RWPE2 (cell line): Measurements from ENCODE around the gene OPN1MW2.
"Not testable (repeated sequence)": the region's sequence is repeated elsewhere in the genome, so short reads cannot be mapped to it uniquely, and the experiment has no call there.

Experiments used
- ATAC-seq: fragments of 200-7000 bp; cut with Tn5 transposase; 3 replicates; pipeline ENCODE4 v1.9.1; 2021; ENCODE audit warnings: low read depth
- DNase-seq: peaks from one replicate; pipeline ENCODE4 v3.0.0-alpha.2; 2020; ENCODE audit warnings: low spot score
- H3K27ac ChIP-seq: fragments of 450-650 bp; 2 replicates; pipeline ENCODE4 v1.5.1; 2017; ENCODE audit warnings: mild to moderate bottlenecking; ENCODE audit not compliant: poor library complexity, severe bottlenecking
- H3K27me3 ChIP-seq: fragments of 250-450 bp; sonication (Bioruptor Pico); 2 replicates; pipeline ENCODE4 v1.5.1; 2021; ENCODE audit warnings: mild to moderate bottlenecking, moderate library complexity; ENCODE audit not compliant: insufficient read depth, poor library complexity, severe bottlenecking
- H3K36me3 ChIP-seq: fragments of 250-450 bp; sonication (Bioruptor Pico); 2 replicates; pipeline ENCODE4 v1.5.1; 2020; ENCODE audit warnings: low read depth, mild to moderate bottlenecking, moderate library complexity
- H3K4me1 ChIP-seq: fragments of 250-450 bp; sonication (Bioruptor Pico); 2 replicates; pipeline ENCODE4 v1.5.1; 2021; ENCODE audit warnings: mild to moderate bottlenecking, moderate library complexity; ENCODE audit not compliant: insufficient read depth, poor library complexity, severe bottlenecking
- H3K4me3 ChIP-seq: fragments of 250-450 bp; sonication (Bioruptor Pico); 2 replicates; pipeline ENCODE4 v1.5.1; 2021; ENCODE audit warnings: mild to moderate bottlenecking, moderate library complexity; ENCODE audit not compliant: severe bottlenecking
- H3K9me3 ChIP-seq: fragments of 250-450 bp; sonication (Bioruptor Pico); 2 replicates; pipeline ENCODE4 v1.5.1; 2021; ENCODE audit warnings: mild to moderate bottlenecking, moderate library complexity; ENCODE audit not compliant: severe bottlenecking

OPN1MW2 gene

DNA sequence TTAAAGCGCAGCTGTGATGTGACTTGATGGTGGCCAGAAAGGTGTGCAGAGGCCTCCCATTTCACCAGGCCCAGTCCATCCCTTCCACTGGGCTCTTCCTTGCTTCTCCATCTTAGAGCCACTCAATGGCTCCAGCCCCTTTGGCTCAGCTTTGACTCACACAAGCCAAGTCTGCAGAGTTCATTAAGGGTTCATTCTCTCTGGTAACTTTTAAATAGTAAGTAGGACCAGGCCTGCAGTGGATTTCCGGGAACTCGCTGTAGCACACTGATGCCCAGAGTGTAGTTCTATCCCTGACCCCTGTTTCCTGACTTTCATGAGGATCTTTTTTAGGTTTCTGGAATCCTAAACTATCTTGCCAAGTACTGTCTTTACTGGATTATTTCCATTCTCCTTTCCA is 49.7 kb downstream of the OPN1MW2 start:
- H3K27ac ChIP-seq, H3K9me3 ChIP-seq, ATAC-seq, DNase-seq, H3K4me3 ChIP-seq, H3K36me3 ChIP-seq, H3K4me1 ChIP-seq, H3K27me3 ChIP-seq: not testable (repeated sequence)
